Left forelimb (tissue), 1 donor: ENCODE data around the gene HES2.
"Not testable (repeated sequence)": the region's sequence is repeated elsewhere in the genome, so short reads cannot be mapped to it uniquely, and the experiment has no call there.

Source experiments
- DNase-seq: peaks from one replicate; pipeline ENCODE4 v3.0.0-alpha.2; 2018; ENCODE audit warnings: low spot score

The HES2 gene

GRCh38 chr1:6417961-6418667 lies 1.6 kb downstream of the HES2 start:
- DNase-seq, result no peak

GRCh38 chr1:6416906-6417305 lies 2.8 kb downstream of the HES2 start:
- DNase-seq, result no peak

- DNase-seq, result no peak
These were observed 3.4 kb downstream of the HES2 start for GRCh38 chr1:6416295-6416656.

- DNase-seq, result no peak
These were observed 4.7 kb downstream of the HES2 start for GRCh38 chr1:6414881-6415626.

GRCh38 chr1:6414443-6414844 lies 5.3 kb downstream of the HES2 start:
- no peak for DNase-seq

- no peak for DNase-seq
These were observed 6.8 kb downstream of the HES2 start for GRCh38 chr1:6412896-6413295.

- no peak for DNase-seq
These were observed 9.3 kb downstream of the HES2 start for GRCh38 chr1:6410248-6410893.

GRCh38 chr1:6409733-6410132 lies 10.0 kb downstream of the HES2 start:
- DNase-seq, result no peak

GRCh38 chr1:6409053-6409452 lies 10.7 kb downstream of the HES2 start:
- DNase-seq, result no peak

- DNase-seq, result no peak
These were observed 11.7 kb downstream of the HES2 start for GRCh38 chr1:6408023-6408422.

GRCh38 chr1:6401673-6402072 lies 18.0 kb downstream of the HES2 start:
- no peak for DNase-seq

- DNase-seq, result no peak
These were observed 20.4 kb downstream of the HES2 start for GRCh38 chr1:6399294-6399693.

- no peak for DNase-seq
These were observed 21.8 kb downstream of the HES2 start for GRCh38 chr1:6397844-6398441.

GRCh38 chr1:6396998-6397397 lies 22.7 kb downstream of the HES2 start:
- DNase-seq, result no peak

- DNase-seq, result not testable (repeated sequence)
These were observed 23.9 kb downstream of the HES2 start for GRCh38 chr1:6395781-6396244.

GRCh38 chr1:6395130-6395529 lies 24.6 kb downstream of the HES2 start:
- DNase-seq, result not testable (repeated sequence)

GRCh38 chr1:6393400-6394187 lies 26.1 kb downstream of the HES2 start, which contains the start of gene ACOT7:
TSS of gene ACOT7 (minus strand) at chr1:6393767. CDS start at chr1:6393399, 368 bp downstream.
- peak; percentile 96 for DNase-seq

GRCh38 chr1:6392809-6393399 lies 26.8 kb downstream of the HES2 start:
- no peak for DNase-seq

GRCh38 chr1:6391951-6392808 lies 27.5 kb downstream of the HES2 start:
- no peak for DNase-seq

GRCh38 chr1:6389971-6390370 lies 29.7 kb downstream of the HES2 start:
- no peak for DNase-seq
